Vagina (tissue), 2 donors: Measurements from ENCODE around the gene GALNT9.

Source experiments
- CTCF ChIP-seq, 3 experiments: fragments of 450-650 bp in 2 of 3; fragments of 200-600 bp in 1 of 3; sonication (generic) in 1 of 3; IDR thresholded peaks; one replicate each; pipeline ENCODE4 v1.5.1; 2017 to 2019; ENCODE audit warnings: antibody characterized with exemption in 3 of 3, mild to moderate bottlenecking in 2 of 3, moderate library complexity in 2 of 3
- POLR2A ChIP-seq, 2 donors: fragments of 450-650 bp; IDR thresholded peaks; one replicate each; pipeline ENCODE4 v1.6.1; 2017; ENCODE audit warnings: antibody characterized with exemption in 2 of 2, mild to moderate bottlenecking in 2 of 2, moderate library complexity in 2 of 2
- POLR2AphosphoS5 ChIP-seq, 2 donors: sonication (generic); formaldehyde crosslinking; IDR thresholded peaks; one replicate each; pipeline ENCODE4 v1.9.0; 2017; ENCODE audit warnings: antibody characterized with exemption in 2 of 2, mild to moderate bottlenecking in 2 of 2, low read depth in 1 of 2; ENCODE audit not compliant: insufficient read depth in 1 of 2

DNA sequence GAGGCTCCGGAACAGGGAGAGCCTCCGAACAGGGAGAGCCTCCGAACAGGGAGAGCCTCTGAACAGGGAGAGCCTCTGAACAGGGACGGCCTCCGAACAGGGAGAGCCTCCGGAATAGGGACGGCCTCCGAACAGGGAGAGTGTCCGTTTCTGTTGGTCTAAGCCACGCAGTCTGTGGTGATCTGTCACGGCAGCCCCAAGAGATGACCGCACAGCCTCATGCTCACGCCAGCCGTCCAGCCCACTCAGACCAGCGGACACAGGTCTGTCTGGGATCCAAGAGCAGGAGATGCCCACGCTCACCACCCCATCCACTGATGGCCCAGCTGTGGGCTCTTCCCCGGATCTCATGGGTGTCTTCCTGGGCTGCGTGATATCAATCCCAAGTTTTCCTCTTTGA is 33.3 kb downstream of the GALNT9 start:
- TF ChIP-seq CTCF (IDR thresholded peaks at IDR 0.05) (no peak), POLR2A (IDR thresholded peaks at IDR 0.05) (no peak), POLR2AphosphoS5 (IDR thresholded peaks at IDR 0.05; ENCODE audit: insufficient read depth in 1 of 2, low read depth in 1 of 2) (no peak)
